Upper lobe of right lung (tissue), 1 donor: ENCODE data around the gene COX20. TPM values are rescaled to one million over a fixed set of nuclear protein-coding genes. Genes with fewer than 3 reads are reported as not detected.

Experiments used
- ATAC-seq: fragments of 200-7000 bp; cut with Tn5 transposase; one replicate; pipeline ENCODE4 v1.9.1; 2020; ENCODE audit warnings: mild to moderate bottlenecking, moderate library complexity
- DNase-seq: peaks from one replicate; pipeline ENCODE4 v3.0.0-alpha.2; 2020
- H3K27ac ChIP-seq: fragments of 200-600 bp; one replicate; pipeline ENCODE4 v1.8.0; 2022
- H3K27me3 ChIP-seq: fragments of 200-600 bp; one replicate; pipeline ENCODE4 v1.8.0; 2022; ENCODE audit warnings: mild to moderate bottlenecking
- H3K36me3 ChIP-seq: fragments of 200-600 bp; one replicate; pipeline ENCODE4 v1.8.0; 2022
- H3K4me1 ChIP-seq: fragments of 200-600 bp; one replicate; pipeline ENCODE4 v1.8.0; 2022
- H3K4me3 ChIP-seq: fragments of 200-600 bp; one replicate; pipeline ENCODE4 v1.8.0; 2022; ENCODE audit warnings: mild to moderate bottlenecking
- H3K9me3 ChIP-seq: fragments of 200-600 bp; one replicate; pipeline ENCODE4 v1.8.0; 2022
- intact Hi-C: fragments of 100-400 bp; cut with DNase I; formaldehyde crosslinking; loops from one replicate; pipeline ENCODE4 v1.11.0; 2022
- total RNA-seq: library from RNA; stranded (reverse); fragmentation: NEBNext Ultra II Directional; extraction: Animal tissue kit (Norgen Biotek cat#: 25700); gene quantifications from one replicate; pipeline ENCODE4 v1.2.1, GENCODE V29; 2021
- TF ChIP-seq, protein P1 (sequence below): fragments of 200-600 bp; IDR thresholded peaks from one replicate; pipeline ENCODE4 v1.8.0; 2022; ENCODE audit warnings: antibody characterized with exemption
- donor health status: DM: no; HTN: yes; CAD: no; lungs with severe emphysema.

COX20 gene
- total RNA-seq, 1 donor from 2014 or later: 25.0 TPM

DNA sequence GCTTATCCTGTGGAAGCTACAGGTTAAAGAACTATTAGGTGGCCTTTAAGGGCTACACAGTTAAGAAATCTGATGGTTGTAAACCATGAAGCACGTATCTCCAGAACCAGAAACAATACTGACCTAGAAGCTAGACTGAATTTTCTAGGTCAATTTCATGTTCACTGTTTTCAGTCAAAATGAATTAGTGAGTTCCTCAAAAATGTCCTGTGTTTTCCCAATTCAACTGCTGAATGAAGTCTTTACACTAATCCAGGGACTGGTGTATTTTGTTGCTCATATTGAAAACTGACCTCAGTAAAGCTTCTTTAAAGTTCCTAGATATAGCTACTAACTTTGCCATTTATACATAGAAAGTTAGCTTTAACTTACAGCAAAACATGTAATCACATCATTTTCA lies 22.9 kb downstream of the COX20 start:
- Histone ChIP-seq H3K27ac (no peak overlapping the region), H3K36me3 (peaks cover 85% of the 10 kb centered on the region), H3K4me3 (no peak overlapping the region), H3K27me3 (no peaks in the 10 kb centered on the region), H3K9me3 (no peaks in the 10 kb centered on the region), H3K4me1 (peaks cover 62% of the 10 kb centered on the region)
- intact Hi-C loops: no loop called here
- ATAC-seq (no peak), DNase-seq (no peak)
- TF ChIP-seq, protein P1, sequence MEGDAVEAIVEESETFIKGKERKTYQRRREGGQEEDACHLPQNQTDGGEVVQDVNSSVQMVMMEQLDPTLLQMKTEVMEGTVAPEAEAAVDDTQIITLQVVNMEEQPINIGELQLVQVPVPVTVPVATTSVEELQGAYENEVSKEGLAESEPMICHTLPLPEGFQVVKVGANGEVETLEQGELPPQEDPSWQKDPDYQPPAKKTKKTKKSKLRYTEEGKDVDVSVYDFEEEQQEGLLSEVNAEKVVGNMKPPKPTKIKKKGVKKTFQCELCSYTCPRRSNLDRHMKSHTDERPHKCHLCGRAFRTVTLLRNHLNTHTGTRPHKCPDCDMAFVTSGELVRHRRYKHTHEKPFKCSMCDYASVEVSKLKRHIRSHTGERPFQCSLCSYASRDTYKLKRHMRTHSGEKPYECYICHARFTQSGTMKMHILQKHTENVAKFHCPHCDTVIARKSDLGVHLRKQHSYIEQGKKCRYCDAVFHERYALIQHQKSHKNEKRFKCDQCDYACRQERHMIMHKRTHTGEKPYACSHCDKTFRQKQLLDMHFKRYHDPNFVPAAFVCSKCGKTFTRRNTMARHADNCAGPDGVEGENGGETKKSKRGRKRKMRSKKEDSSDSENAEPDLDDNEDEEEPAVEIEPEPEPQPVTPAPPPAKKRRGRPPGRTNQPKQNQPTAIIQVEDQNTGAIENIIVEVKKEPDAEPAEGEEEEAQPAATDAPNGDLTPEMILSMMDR: no peak

DNA sequence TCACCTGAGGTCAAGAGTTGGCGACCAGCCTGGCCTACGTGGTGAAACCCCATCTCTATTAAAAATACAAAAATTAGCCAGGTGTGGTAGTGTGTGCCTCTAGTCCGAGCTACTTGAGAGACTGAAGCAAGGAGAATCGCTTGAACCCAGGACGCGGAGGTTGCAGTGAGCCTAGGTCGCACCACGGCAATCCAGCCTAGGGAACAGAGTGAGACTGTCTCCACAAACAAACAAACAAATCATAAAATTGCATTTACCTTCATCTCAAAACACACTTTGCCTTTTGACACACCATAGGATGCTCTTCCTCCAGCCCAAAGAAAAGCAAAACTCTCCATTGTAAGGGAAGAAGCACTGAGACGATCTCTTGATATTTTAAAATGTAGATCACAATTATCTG lies 24.6 kb downstream of the COX20 start:
- Histone ChIP-seq H3K9me3 (no peaks in the 10 kb centered on the region), H3K36me3 (peaks cover 68% of the 10 kb centered on the region), H3K4me1 (peaks cover 55% of the 10 kb centered on the region), H3K27ac (no peak overlapping the region), H3K27me3 (no peaks in the 10 kb centered on the region), H3K4me3 (peak overlapping the region; percentile 97)
- ATAC-seq (no peak), DNase-seq (no peak)
- TF ChIP-seq, protein P1: no peak
- intact Hi-C loops: no loop called here

DNA sequence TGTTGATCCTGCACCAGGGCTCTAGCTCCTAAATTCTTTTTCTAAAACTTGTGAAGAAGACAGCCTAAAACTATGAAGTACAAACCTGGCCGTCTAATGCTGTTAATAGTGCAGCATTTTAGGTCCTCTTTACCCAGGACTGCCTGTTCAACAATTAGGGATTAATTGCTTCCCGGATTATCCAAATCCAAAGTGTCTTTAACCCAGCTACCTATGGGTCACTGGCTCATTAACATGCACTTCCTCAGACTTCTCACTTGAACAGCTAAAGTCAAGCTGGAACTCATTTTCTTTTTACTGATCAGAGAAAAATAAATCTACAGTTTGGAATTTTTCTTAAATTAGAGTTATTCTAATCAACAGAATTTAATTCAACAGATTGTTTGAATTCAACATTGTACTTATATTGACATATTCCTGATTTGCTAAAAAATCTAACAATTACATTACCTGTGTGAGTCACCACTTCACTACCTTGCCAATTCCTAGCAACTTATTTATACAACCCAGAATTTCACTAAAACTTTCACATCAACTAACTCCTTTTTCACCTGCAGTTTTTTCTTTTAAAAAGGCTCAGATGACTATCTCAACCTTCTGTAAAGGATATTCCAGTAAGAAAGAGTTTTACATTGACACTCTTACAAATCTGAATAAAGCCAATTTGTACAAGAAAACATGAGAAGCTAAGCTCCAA lies 25.6 kb downstream of the COX20 start:
- DNase-seq: no peak
- ATAC-seq: no peak
- no peaks in the 10 kb centered on the region for H3K9me3 ChIP-seq
- no peaks in the 10 kb centered on the region for H3K27me3 ChIP-seq
- intact Hi-C loops: no loop called here
- peaks cover 55% of the 10 kb centered on the region for H3K4me1 ChIP-seq
- peak overlapping the region; percentile 97 for H3K4me3 ChIP-seq
- TF ChIP-seq, protein P1: no peak
- H3K27ac ChIP-seq: no peak overlapping the region
- peaks cover 58% of the 10 kb centered on the region for H3K36me3 ChIP-seq

DNA sequence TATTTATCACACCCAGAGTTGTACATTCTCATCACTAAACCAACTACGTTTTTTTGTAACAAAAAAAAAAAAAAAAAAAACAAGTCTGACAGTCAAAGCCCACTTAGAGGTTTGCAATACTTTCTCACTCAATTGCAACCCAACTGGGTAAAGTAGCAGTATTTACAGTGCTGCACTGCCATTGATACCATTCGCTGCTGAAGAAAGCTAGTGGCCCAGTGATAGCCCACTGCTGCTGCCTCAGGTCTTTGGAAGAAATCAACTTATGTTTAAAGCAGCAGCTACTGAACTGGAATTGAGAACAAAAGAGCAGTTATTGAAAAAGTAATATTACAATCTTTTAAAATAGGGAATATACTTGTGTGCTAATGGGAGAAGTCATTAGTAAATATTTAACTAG lies 26.2 kb downstream of the COX20 start:
- Histone ChIP-seq H3K36me3 (peaks cover 52% of the 10 kb centered on the region), H3K4me1 (peaks cover 48% of the 10 kb centered on the region), H3K27ac (peak overlapping the region; percentile 100), H3K4me3 (peak overlapping the region; percentile 97), H3K27me3 (no peaks in the 10 kb centered on the region), H3K9me3 (no peaks in the 10 kb centered on the region)
- DNase-seq (no peak), ATAC-seq (no peak)
- TF ChIP-seq, protein P1: no peak
- intact Hi-C loops: no loop called here

DNA sequence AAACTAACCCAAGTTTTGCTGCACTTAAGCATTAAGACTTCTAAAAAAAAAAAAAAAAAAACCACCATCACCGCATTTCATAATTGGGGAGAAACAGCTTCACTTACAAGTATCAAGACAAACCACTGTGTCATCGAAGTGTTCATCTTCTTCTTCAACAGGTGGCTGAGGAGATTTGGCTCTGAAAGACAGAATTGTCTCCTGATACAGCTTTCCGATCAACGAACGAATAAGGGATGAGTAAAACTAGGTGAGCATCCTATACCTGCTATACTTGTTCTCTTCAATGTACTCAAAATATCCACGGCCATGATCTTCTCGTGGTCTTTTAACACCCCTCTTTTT lies 26.9 kb downstream of the COX20 start:
- peak overlapping the region; percentile 97 for H3K4me3 ChIP-seq
- peak overlapping the region; percentile 100 for H3K27ac ChIP-seq
- TF ChIP-seq, protein P1: no peak
- DNase-seq (no peak), ATAC-seq (no peak)
- peaks cover 48% of the 10 kb centered on the region for H3K4me1 ChIP-seq
- H3K27me3 ChIP-seq: no peaks in the 10 kb centered on the region
- intact Hi-C loops: no loop called here
- no peaks in the 10 kb centered on the region for H3K9me3 ChIP-seq
- peaks cover 45% of the 10 kb centered on the region for H3K36me3 ChIP-seq
